Measurements from ENCODE around the gene SMIM41.

Gene SMIM41

DNA sequence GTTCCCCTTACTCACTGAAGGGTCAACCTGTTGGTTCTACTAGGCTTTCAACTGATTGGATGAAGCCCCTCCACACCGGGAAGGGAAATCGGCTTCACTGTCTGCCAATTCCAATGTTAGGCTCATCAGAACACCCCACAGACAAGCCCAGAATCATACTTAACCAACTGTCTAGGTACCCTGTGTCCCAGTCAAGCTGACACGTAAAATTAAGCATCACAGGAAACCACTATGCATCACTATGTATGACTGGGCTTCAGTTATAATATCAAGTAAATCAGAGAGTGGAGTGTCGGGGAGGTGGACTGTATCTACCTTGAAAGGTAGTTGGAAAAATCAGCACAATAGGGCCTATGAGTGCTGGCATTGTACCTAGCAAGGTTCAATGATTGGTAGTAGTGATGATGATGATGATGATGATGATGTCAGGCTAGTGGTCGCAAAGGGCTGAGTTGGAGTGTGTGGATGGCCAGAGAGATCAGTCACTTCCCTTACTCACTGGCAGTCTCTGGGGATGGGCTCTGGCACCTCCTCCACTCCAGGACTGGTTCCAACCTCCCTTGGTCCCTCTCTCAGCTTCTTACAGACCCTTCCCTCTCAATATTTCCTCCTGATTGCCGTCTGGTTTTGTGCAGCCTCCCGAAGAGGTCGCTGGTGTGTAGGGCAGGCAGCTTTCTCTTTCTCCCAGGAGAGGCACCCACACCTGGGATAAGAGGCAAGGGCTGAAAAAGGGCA, 13.0 kb upstream of the SMIM41 start:
- no peak for DNase-seq

DNA sequence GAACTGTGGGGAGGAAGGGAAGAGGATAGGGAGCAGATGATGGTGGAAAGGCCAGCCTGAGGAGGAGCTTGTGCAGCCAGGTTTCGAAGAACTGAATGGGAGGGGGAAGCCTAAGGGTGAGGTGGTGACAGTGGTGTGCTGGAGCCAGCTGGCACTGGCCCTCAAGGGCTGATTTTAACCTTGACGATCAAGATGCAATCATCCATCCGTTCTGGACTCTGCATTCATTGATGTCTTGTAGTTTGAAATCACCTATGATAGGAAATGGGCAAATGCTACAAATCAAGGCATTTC, 12.5 kb upstream of the SMIM41 start:
- no peak for DNase-seq

- DNase-seq, result peak; percentile 98
Measured at GRCh38 chr12:52069327-52070184, 9.9 kb upstream of the SMIM41 start, which contains the start of gene ATG101. Gene ATG101 (plus strand): TSS chr12:52069978. CDS start chr12:52073651, 3,673 bp downstream.

DNA sequence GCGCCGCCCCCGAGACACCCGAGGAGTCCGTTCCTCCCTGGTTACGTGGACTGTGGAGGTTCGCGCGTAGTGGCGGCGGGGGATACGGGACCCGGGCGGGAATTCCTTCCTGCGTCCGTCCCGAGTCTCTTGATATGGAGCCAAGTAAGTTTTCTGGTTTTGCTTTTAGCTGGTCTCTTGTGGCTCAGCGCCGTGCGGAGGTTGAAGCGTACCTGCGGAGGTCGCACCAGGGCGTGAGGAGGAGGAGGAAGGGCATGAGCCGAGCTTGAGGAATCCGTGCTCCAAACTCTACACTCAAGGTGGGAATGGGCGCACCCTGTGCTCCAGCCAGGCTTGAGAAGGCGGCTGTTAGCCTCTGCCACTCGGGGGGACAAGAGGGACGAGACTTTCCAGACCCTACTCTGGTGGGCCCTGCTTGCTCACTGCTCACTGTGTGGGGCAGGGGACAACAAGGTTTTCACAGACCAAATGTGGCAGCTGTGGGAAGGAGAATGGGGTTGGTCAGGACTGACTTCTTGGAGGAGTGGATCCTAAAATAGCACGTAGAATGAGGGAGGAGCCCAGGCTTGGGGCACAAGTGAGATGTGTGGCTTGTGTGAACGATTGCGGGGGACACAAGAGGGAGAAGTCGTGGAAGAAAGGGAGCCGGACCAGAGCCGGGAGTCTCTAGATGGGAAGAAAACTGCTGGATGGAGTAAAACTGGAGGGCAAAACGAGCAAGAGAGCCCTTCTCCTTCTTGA, 9.1 kb upstream of the SMIM41 start:
- no peak for DNase-seq

DNA sequence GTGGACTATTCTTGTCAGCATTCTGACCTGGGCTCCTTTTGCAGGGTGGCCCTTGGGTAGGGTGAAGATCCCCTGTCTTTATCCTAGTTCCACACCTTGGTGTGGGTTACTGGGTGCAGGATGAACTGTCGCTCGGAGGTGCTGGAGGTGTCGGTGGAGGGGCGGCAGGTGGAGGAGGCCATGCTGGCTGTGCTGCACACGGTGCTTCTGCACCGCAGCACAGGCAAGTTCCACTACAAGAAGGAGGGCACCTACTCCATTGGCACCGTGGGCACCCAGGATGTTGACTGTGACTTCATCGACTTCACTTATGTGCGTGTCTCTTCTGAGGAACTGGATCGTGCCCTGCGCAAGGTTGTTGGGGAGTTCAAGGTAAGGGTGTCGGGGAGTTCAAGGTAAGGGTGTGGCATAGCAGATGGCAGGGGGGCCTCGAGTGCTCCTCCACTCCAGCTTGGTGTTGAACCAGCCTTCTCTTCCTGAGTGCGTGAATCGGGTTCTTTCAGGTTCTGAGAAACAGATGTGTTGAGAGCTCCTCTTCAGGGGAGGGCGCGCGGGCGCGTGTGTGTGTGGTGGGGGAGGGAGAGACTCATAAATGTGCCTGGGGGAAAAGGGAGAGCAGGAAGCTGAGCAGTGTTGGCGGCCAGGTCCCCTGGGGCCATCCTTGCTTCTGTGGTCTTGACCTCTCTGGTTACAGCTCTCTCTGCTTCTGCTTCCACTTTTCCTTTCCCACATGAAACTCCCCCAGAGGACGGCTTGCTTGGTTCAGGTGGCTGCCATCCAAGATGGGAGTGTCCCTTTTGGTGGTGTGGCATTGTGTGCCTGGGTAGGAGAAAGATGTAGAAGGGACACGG, 5.7 kb upstream of the SMIM41 start:
- DNase-seq, result no peak

DNA sequence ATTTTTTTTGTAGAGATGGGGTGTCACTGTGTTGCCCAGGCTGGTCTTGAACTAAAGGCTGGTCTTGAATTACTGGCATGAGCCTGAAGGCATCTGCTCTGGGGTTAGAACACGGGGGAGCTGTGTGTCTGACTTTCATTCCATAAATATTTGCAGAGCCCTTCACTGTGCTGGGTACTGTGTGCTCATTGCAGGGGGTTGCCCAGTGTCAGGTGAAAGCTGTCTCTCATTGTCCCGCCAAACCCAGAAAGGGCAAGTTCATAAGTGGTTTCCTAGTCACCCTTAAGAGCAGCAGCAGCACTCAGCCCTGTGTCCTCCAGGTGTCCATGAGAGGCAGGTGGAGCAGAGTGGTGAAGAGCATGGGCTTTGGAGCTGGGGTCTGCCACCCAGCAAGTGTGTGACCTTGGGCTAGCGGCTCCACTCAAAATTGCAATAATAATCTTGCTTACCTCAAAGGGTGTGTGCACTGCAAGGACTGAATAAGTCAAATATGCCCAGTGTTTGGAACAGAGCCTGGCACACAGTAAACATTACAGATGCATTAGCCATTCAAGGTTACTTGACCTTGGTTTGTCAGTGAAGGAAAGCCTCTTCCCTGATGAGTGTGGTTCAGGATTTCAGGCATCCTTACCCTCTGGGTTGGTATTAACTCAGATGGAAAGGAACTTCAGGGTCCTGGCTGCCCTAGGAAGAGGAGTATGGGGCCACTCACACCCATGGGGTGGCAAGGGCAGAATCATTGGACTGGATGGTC, 4.4 kb upstream of the SMIM41 start:
- no peak for DNase-seq

DNA sequence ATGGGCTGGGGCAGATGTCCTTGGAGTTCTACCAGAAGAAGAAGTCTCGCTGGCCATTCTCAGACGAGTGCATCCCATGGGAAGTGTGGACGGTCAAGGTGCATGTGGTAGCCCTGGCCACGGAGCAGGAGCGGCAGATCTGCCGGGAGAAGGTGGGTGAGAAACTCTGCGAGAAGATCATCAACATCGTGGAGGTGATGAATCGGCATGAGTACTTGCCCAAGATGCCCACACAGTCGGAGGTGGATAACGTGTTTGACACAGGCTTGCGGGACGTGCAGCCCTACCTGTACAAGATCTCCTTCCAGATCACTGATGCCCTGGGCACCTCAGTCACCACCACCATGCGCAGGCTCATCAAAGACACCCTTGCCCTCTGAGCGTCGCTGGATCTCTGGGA, 2.7 kb upstream of the SMIM41 start:
- DNase-seq, result no peak

DNA sequence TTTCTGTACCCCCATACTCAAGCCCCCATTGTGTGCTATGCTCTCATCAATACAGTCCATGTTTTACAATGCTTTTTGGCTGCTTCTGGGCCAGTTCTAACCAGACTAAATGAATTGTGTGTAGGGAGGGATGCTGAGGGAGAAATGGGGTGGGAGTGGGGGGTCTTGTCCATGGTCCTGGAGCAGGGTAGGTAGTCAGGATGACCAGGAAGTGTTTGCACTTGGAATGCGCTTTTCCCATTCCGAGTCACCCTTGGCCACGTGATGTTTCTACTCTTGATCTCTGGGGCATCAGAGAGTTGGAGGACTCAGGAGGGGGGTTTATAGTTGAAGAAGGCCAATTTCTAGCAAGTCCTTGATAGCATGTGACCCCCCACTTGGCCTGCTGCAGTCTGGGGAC, 1.2 kb upstream of the SMIM41 start:
- DNase-seq, result no peak

- DNase-seq, result no peak
Measured at GRCh38 chr12:52080403-52081251, 1.1 kb downstream of the SMIM41 start.

DNA sequence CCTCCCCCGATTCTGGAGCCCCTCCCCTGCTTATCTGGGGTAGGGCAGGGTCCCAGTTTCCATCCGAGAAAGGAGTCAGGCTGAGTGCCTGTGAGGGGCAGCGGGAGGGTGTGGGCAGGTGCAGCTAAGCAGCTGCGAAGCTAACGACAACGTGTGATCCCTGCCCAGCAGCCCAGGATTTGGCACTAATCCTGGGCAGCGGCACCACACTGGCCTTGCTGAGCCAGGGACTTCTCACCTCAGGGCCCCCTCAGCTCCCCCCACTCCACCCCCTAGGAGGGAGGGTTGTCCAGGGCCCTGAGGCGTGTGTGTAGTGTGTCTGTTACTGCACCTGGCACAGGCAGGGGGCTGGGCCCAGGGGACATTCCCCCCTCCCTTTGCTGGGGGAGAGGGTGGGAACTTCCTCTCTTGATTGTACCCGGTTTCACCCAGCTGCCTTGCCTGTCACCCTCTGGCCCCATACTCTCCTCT, 1.8 kb downstream of the SMIM41 start:
- DNase-seq, result peak; percentile 45

DNA sequence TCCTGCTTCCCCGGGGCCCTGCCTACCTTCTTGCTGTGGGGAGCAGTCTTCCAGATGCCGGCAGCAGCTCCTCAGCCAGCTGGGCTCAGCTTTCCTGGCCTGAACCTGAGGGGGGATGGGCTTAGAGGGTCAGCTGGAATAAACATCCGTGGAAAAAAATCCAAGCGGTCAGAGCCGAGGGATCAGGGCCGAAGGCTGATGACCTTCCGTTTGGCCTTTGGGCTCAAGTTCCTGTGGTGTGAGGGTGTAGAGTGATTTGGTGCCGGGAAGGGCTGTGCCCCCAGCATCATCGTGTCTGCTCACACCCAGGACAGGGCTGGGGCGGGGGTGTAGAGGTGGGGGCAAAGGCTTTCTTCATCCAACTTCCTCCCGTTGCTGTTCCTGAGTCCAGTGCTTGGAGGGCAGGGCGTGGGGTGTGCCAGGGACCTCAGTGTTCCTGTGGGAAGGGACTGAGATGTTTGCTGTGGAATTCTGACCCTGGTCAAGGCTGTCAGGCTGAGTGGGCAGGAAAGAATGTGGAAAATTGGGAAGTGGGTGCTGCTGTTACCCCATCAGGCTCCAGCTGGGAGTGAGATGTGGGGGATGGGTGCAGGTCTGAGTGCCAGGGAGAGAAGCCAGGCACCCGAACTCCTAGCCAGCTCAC, 2.6 kb downstream of the SMIM41 start:
- peak; percentile 51 for DNase-seq

GRCh38 chr12:52082669-52082987, 3.1 kb downstream of the SMIM41 start:
- DNase-seq, result no peak

GRCh38 chr12:52082988-52083637, 3.6 kb downstream of the SMIM41 start:
- peak; percentile 85 for DNase-seq

- DNase-seq, result no peak
Measured at GRCh38 chr12:52083638-52083996, 4.1 kb downstream of the SMIM41 start.

DNA sequence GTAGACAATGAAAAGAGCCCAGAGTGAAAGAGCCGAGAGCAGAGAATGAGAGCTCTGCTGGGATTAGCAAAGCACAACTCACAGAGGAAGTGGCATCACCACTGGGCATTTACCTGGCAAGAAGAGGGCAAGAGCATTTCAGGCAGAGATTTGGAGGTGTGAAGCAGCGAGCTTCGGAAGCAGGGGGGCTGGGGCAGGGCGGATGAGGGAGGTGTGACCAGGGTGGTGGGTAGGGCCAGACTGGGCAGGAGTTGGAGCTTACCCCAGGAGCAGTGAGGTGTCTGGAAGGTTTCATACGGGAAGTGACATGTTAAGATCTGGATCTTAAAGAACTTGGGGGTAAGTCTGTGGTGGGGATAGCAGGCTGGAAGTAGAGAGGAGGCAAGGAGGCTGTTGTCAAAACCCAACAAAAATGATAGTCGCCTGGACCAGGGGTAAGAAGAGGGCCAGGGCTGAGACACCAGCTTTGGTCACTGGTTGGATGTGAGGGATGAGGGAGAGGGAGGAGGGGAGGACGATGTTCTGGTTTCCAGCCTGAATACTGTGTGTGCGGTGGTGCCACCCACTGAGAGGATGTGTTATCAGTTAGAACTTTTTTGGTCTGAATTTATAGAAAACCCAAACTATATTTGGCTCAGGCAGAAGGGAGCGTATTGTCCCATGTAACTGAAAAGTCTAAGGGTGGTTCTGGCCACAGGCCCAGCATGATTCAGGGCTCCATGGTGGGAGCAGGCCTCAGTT, 5.2 kb downstream of the SMIM41 start:
- no peak for DNase-seq

GRCh38 chr12:52085682-52086180, 6.2 kb downstream of the SMIM41 start:
- DNase-seq, result no peak

- no peak for DNase-seq
Measured at GRCh38 chr12:52086366-52086765, 6.9 kb downstream of the SMIM41 start.

GRCh38 chr12:52086944-52087835, 7.7 kb downstream of the SMIM41 start:
- DNase-seq, result no peak

Measured in eye (tissue), 1 donor.